Activated CD4-positive, alpha-beta T cell treated with anti-CD3 and anti-CD28 coated beads, Interleukin-2, amount 10 ng/mL, durations not matched to agents 7 days and 5 days (primary cell): Measurements from ENCODE around the gene C2orf92. TPM values are rescaled to one million over a fixed set of nuclear protein-coding genes. Genes with fewer than 3 reads are reported as not detected.

Source experiments
- CTCF ChIA-PET: fragments of 350-600 bp; sonication (Branson Sonifier 250); formaldehyde crosslinking; loops from one replicate; lab custom pipeline; 2021; ENCODE audit warnings: antibody characterized with exemption; lab: Charles Lee
- POLR2A ChIA-PET: fragments of 350-600 bp; sonication (Branson Sonifier 250); formaldehyde crosslinking; loops from one replicate; lab custom pipeline; 2021; ENCODE audit warnings: antibody characterized with exemption; lab: Charles Lee
- DNase-seq: peaks from one replicate; pipeline ENCODE4 v3.0.0-alpha.2; 2020
- H3K27ac Mint-ChIP-seq: one replicate; pipeline ENCODE4 v1.8.0; 2021; ENCODE audit warnings: mild to moderate bottlenecking, moderate library complexity, mixed read lengths
- H3K27me3 Mint-ChIP-seq: one replicate; pipeline ENCODE4 v1.8.0; 2021; ENCODE audit warnings: mixed read lengths
- H3K36me3 Mint-ChIP-seq: one replicate; pipeline ENCODE4 v1.8.0; 2021; ENCODE audit warnings: low read depth, mixed read lengths
- H3K4me1 Mint-ChIP-seq: one replicate; pipeline ENCODE4 v1.8.0; 2021; ENCODE audit warnings: mixed read lengths
- H3K4me3 Mint-ChIP-seq: one replicate; pipeline ENCODE4 v1.8.0; 2021; ENCODE audit warnings: mild to moderate bottlenecking, moderate library complexity, mixed read lengths
- H3K9me3 Mint-ChIP-seq: one replicate; pipeline ENCODE4 v1.8.0; 2021; ENCODE audit warnings: mixed read lengths
- total RNA-seq, 2 experiments: library from RNA; stranded (reverse); gene quantifications; one replicate each; pipeline ENCODE4 v1.2.3, GENCODE V29; 2021

The C2orf92 gene
- total RNA-seq, 2 experiments from 2014 or later: 7.2 to 7.4 TPM

GRCh38 chr2:97712693-97713295 lies 43.3 kb downstream of the C2orf92 start:
- no peaks in the 10 kb centered on the region for H3K27me3 Mint-ChIP-seq
- peaks cover 42% of the 10 kb centered on the region for H3K36me3 Mint-ChIP-seq
- H3K4me1 Mint-ChIP-seq: peaks cover 69% of the 10 kb centered on the region
- peak overlapping the region; percentile 95 for H3K4me3 Mint-ChIP-seq
- DNase-seq: peak; percentile 29
- POLR2A ChIA-PET: interaction anchor here (1.0 to 1.4 kb wide), 2 partner anchors 30 to 122 kb away, joined by 3 to 5 read pairs; no protein-coding TSS in a partner anchor
- no peaks in the 10 kb centered on the region for H3K9me3 Mint-ChIP-seq
- peak overlapping the region; percentile 99 for H3K27ac Mint-ChIP-seq
- CTCF ChIA-PET: interaction anchor here (0.6 to 12.5 kb wide), 9 partner anchors 11 to 938 kb away, joined by 3 to 101 read pairs (median 3); no protein-coding TSS in a partner anchor

DNA sequence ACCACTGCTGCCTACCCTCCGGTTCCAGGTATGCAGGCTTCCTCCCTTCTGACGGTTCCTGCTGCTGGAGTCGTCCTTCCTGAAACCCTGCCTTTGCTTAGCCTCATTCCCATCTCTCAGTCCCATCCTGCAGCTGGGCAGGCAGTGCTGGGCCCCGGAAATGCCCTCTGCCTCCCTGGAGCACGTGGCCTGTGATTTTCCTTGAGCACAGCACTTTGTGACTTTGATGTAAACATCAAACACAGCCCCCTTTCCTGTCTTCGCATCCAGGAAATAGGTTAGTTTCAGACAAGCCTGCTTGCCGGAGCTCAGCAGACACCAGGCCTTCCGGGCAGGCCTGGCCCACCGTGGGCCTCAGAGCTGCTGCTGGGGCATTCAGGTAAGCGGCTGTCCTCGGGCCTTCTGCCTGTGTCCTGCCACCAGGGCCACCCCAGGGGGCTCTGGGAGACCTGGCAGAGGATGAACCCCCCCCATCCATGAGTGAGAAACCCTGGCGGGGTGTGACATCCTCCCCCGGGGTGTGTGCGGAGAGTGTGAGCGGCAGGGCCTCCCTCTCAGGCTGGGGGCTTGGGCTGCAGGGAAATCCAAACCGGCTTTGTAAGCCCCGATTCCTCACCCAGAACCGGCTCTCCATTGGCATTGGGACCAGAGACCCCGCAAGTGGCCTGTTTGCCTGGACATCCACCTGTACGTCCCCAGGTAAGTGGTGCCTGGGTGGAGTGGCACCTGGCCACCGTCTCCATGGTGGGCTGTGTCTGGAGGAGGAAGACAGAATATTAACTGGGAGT lies 44.0 kb downstream of the C2orf92 start, which contains the start of gene ZAP70:
TSS of gene ZAP70 (plus strand) at position 281 of the 788 bp plus-strand sequence. CDS start 10,461 bp downstream, outside the sequence.
- Mint-ChIP-seq H3K4me3 (peak within 1 kb of the TSS; percentile 95), H3K4me1 (peaks cover 75% of the 10 kb centered on the region), H3K27ac (peak within 1 kb of the TSS; percentile 99), H3K36me3 (peaks cover 48% of the 10 kb centered on the region), H3K27me3 (no peaks in the 10 kb centered on the region), H3K9me3 (no peaks in the 10 kb centered on the region)
- peak; percentile 77 for DNase-seq
- CTCF ChIA-PET: interaction anchor here (0.6 to 12.5 kb wide), 14 partner anchors 10 to 601 kb away, joined by 3 to 101 read pairs (median 4); no protein-coding TSS in a partner anchor
- POLR2A ChIA-PET: interaction anchor here (0.6 to 1.4 kb wide), 3 partner anchors 26 to 123 kb away, joined by 3 to 5 read pairs (median 3); no protein-coding TSS in a partner anchor

GRCh38 chr2:97714084-97714949 lies 44.8 kb downstream of the C2orf92 start:
- peaks cover 56% of the 10 kb centered on the region for H3K36me3 Mint-ChIP-seq
- no peak for DNase-seq

DNA sequence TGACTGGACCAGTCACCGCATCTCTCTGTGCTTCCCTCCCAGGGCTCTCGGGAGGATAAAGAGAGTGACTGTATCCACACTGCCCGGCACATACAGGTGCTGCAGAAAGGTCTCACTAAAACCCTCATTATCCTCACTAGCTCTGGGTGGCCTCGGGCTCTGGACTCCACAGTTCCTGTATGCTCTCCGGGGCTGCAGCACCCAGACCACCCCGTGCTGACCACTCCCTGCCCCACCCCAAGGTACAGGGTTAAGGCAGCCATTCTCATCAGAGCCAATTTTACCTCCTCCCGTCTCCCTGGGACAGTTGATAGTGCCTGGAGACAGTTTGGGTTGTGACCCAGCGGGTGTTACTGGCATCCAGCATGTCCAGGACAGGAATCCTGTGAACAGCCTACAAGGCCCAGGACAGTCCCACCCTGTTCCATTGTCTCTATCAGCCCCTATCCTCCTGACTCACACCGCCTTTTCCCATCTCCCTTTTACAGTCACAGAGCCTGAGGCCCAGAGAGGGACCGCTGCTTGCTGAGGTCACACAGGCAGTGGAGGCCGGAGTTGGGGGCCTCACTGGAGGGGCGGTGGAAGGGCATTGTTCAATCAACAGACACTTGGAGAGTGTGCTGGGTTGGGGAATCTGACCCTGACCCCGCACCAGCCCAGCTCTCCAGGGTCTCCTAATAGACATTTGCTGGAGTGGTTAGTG lies 45.6 kb downstream of the C2orf92 start:
- H3K4me3 Mint-ChIP-seq: peak overlapping the region; percentile 95
- ChIA-PET POLR2A (interaction anchor here (1.1 kb wide), 1 partner anchor 69 kb away, joined by 3 read pairs; the partner anchor contains the start of gene COX5B), CTCF (interaction anchor here (0.6 to 12.5 kb wide), 8 partner anchors 8 to 124 kb away, joined by 3 to 101 read pairs (median 4); no protein-coding TSS in a partner anchor)
- H3K27ac Mint-ChIP-seq: peak overlapping the region; percentile 99
- no peaks in the 10 kb centered on the region for H3K9me3 Mint-ChIP-seq
- peaks cover 61% of the 10 kb centered on the region for H3K36me3 Mint-ChIP-seq
- peaks cover 86% of the 10 kb centered on the region for H3K4me1 Mint-ChIP-seq
- H3K27me3 Mint-ChIP-seq: no peaks in the 10 kb centered on the region
- no peak for DNase-seq

More at GRCh38 chr2:97714084-97714949, 44.8 kb downstream of the C2orf92 start:
- H3K27ac Mint-ChIP-seq: peak overlapping the region; percentile 99
- ChIA-PET CTCF (interaction anchor here (0.6 to 12.5 kb wide), 13 partner anchors 9 to 600 kb away, joined by 3 to 101 read pairs (median 4); no protein-coding TSS in a partner anchor), POLR2A (interaction anchor here (0.6 to 1.1 kb wide), 3 partner anchors 26 to 123 kb away, joined by 3 read pairs; partner anchors contain the start of gene COX5B)
- no peaks in the 10 kb centered on the region for H3K27me3 Mint-ChIP-seq
- H3K4me1 Mint-ChIP-seq: peaks cover 83% of the 10 kb centered on the region
- peak overlapping the region; percentile 95 for H3K4me3 Mint-ChIP-seq
- no peaks in the 10 kb centered on the region for H3K9me3 Mint-ChIP-seq

- H3K36me3 Mint-ChIP-seq: peaks cover 67% of the 10 kb centered on the region
- no peaks in the 10 kb centered on the region for H3K27me3 Mint-ChIP-seq
- peak overlapping the region; percentile 99 for H3K27ac Mint-ChIP-seq
- H3K4me1 Mint-ChIP-seq: peaks cover 87% of the 10 kb centered on the region
- ChIA-PET POLR2A (no interaction called here), CTCF (interaction anchor here (0.6 to 12.5 kb wide), 6 partner anchors 8 to 826 kb away, joined by 3 to 101 read pairs (median 4); no protein-coding TSS in a partner anchor)
- no peaks in the 10 kb centered on the region for H3K9me3 Mint-ChIP-seq
- peak overlapping the region; percentile 95 for H3K4me3 Mint-ChIP-seq
- DNase-seq: no peak
Measured at GRCh38 chr2:97715951-97716694, 46.6 kb downstream of the C2orf92 start.

- no peak for DNase-seq
- Mint-ChIP-seq H3K36me3 (peaks cover 70% of the 10 kb centered on the region), H3K27me3 (no peaks in the 10 kb centered on the region), H3K4me3 (peak overlapping the region; percentile 95), H3K9me3 (no peaks in the 10 kb centered on the region), H3K27ac (peak overlapping the region; percentile 99), H3K4me1 (peaks cover 80% of the 10 kb centered on the region)
- CTCF ChIA-PET: interaction anchor here (0.7 to 12.5 kb wide), 6 partner anchors 9 to 126 kb away, joined by 3 to 101 read pairs (median 4); no protein-coding TSS in a partner anchor
- POLR2A ChIA-PET: no interaction called here
Measured at GRCh38 chr2:97716695-97717612, 47.4 kb downstream of the C2orf92 start.

DNA sequence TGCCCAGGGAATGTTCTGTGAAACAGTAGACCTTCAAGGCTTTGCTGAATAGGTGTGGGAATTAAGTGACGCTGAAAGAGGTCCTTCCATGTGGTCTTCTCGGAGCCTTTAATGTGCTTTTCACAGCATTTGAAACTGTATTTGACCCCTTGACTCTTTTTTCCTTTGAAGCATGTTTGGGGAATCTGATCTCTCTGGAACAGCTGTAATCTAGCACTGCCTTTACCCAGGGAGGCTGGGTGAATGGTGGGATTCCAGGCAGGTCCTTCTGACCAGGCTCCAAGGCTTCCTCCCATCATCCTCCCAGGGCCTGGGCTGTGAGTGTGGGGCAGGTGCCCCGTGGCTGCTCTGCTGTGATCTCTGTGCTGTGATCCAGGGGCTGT lies 48.1 kb downstream of the C2orf92 start:
- CTCF ChIA-PET: interaction anchor here (0.7 to 12.5 kb wide), 13 partner anchors 8 to 667 kb away, joined by 3 to 101 read pairs (median 5); partner anchors contain the start of gene ACTR1B
- Mint-ChIP-seq H3K27ac (peak overlapping the region; percentile 92), H3K4me3 (peak overlapping the region; percentile 95), H3K27me3 (no peaks in the 10 kb centered on the region), H3K9me3 (no peaks in the 10 kb centered on the region), H3K36me3 (peaks cover 76% of the 10 kb centered on the region), H3K4me1 (peaks cover 78% of the 10 kb centered on the region)
- POLR2A ChIA-PET: no interaction called here
- no peak for DNase-seq

DNA sequence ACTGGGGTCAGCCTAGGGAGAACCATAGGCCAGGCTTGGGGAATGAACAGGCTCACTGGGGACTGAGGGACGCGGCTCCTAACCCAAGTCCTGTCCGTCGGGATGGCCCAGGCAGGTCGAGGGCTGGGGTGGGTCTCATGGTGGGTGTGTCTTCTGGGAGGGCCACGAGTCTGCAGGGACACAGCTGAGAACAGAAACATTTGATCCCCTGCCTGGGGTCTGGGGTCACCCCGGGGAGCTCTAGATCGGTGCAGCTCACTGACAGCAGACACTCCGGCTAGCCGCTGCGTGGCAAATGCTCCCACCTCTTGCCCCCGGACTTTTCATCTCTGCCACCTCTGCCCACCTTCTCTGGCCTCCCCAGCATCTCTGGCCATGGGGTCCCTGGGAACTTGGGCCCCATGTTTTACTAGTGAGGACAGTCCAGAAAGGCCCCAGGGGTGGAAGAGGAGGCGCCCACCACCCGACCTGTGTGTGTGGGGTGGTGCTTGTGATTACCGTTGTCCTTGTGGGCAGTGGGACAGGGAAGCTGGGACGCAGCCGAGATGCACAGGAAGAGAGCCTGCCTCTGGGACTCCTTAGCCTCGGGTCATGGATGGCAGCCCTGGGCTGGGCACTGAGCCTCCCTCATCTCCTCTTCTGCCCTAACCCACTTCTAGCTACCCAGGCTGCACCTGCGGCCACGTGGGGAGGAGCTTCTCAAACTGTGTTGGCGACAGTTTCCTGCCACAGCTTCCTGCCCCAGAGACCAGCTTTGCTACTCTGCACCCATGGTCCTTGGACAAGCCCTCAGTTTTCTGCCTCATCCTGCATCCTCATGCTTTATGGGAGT lies 48.8 kb downstream of the C2orf92 start:
- Mint-ChIP-seq H3K27ac (peak overlapping the region; percentile 92), H3K36me3 (peaks cover 81% of the 10 kb centered on the region), H3K27me3 (no peaks in the 10 kb centered on the region), H3K9me3 (no peaks in the 10 kb centered on the region), H3K4me3 (peak overlapping the region; percentile 95), H3K4me1 (peaks cover 77% of the 10 kb centered on the region)
- CTCF ChIA-PET: interaction anchor here (0.6 to 12.5 kb wide), 16 partner anchors 8 to 666 kb away, joined by 3 to 101 read pairs (median 4); partner anchors contain the start of gene ACTR1B
- POLR2A ChIA-PET: interaction anchor here (0.9 to 1.0 kb wide), 3 partner anchors 9 to 23 kb away, joined by 3 to 4 read pairs (median 3); no protein-coding TSS in a partner anchor
- peak; percentile 86 for DNase-seq

- peak; percentile 42 for DNase-seq
- H3K9me3 Mint-ChIP-seq: no peaks in the 10 kb centered on the region
- ChIA-PET POLR2A (interaction anchor here (0.9 to 1.0 kb wide), 3 partner anchors 8 to 22 kb away, joined by 3 to 4 read pairs (median 3); no protein-coding TSS in a partner anchor), CTCF (interaction anchor here (0.6 to 2.9 kb wide), 14 partner anchors 9 to 128 kb away, joined by 3 to 12 read pairs (median 4); partner anchors contain the start of gene ACTR1B)
- peaks cover 80% of the 10 kb centered on the region for H3K36me3 Mint-ChIP-seq
- H3K27ac Mint-ChIP-seq: peak overlapping the region; percentile 92
- no peaks in the 10 kb centered on the region for H3K27me3 Mint-ChIP-seq
- peak overlapping the region; percentile 95 for H3K4me3 Mint-ChIP-seq
- H3K4me1 Mint-ChIP-seq: peaks cover 76% of the 10 kb centered on the region
Measured at GRCh38 chr2:97718942-97719341, 49.4 kb downstream of the C2orf92 start.
